Liver (tissue), 9 donors: Measurements from ENCODE around the gene PTGIS. TPM values are rescaled to one million over a fixed set of nuclear protein-coding genes. Genes with fewer than 3 reads are reported as not detected.

ENCODE experiments used
- DNase-seq: peaks from one replicate; pipeline ENCODE4 v3.0.0-alpha.2; 2017; ENCODE audit warnings: low spot score
- H3K27ac ChIP-seq, 2 donors: one replicate each; pipeline ENCODE4 v1.7.0; 2013; ENCODE audit warnings: inconsistent platforms in 2 of 2, low read length in 2 of 2, control low read depth in 1 of 2, low read depth in 1 of 2, mild to moderate bottlenecking in 1 of 2
- H3K27me3 ChIP-seq, 4 donors: one replicate each; pipeline versions ENCODE4 v1.6.1 to v1.7.0; 2013; ENCODE audit warnings: low read length in 3 of 4, inconsistent platforms in 1 of 4, mild to moderate bottlenecking in 1 of 4, moderate library complexity in 1 of 4; ENCODE audit not compliant: control insufficient read depth in 4 of 4, insufficient read depth in 4 of 4
- H3K36me3 ChIP-seq, 4 donors: one replicate each; pipeline versions ENCODE4 v1.6.1 to v1.7.0; 2013; ENCODE audit warnings: low read length in 3 of 4, mild to moderate bottlenecking in 3 of 4, low read depth in 1 of 4, moderate library complexity in 1 of 4; ENCODE audit not compliant: control insufficient read depth in 4 of 4, insufficient read depth in 3 of 4
- H3K4me1 ChIP-seq, 4 donors: one replicate each; pipeline versions ENCODE4 v1.6.1 to v1.7.0; 2013; ENCODE audit warnings: low read length in 3 of 4, mild to moderate bottlenecking in 3 of 4, moderate library complexity in 1 of 4; ENCODE audit not compliant: control insufficient read depth in 4 of 4, insufficient read depth in 4 of 4
- H3K4me3 ChIP-seq, 3 donors: one replicate each; pipeline versions ENCODE4 v1.6.1 to v1.7.0; 2013; ENCODE audit warnings: low read length in 3 of 3, control low read depth in 1 of 3, low read depth in 1 of 3, mild to moderate bottlenecking in 1 of 3
- H3K9ac ChIP-seq, 2 donors: one replicate each; pipeline ENCODE4 v1.7.0; 2013; ENCODE audit warnings: low read length in 2 of 2, mild to moderate bottlenecking in 2 of 2, moderate library complexity in 2 of 2, control low read depth in 1 of 2, low read depth in 1 of 2
- H3K9me3 ChIP-seq, 4 donors: one replicate each; pipeline versions ENCODE4 v1.6.1 to v1.7.0; 2013; ENCODE audit warnings: low read length in 3 of 4; ENCODE audit not compliant: control insufficient read depth in 4 of 4
- ATF3 ChIP-seq: IDR thresholded peaks from 2 replicates; pipeline ENCODE4 v1.6.1; 2016; ENCODE audit warnings: antibody characterized with exemption
- EGR1 ChIP-seq, 2 donors: IDR thresholded peaks; 2 replicates each; pipeline ENCODE4 v1.6.1; 2016 to 2018; ENCODE audit warnings: antibody characterized with exemption in 2 of 2, low read depth in 2 of 2
- FOXA1 ChIP-seq: IDR thresholded peaks from 2 replicates; pipeline ENCODE4 v1.6.1; 2016; ENCODE audit warnings: antibody characterized with exemption
- FOXA2 ChIP-seq: IDR thresholded peaks from 2 replicates; pipeline ENCODE4 v1.6.1; 2016; ENCODE audit warnings: antibody characterized with exemption
- GABPA ChIP-seq, 2 donors: IDR thresholded peaks in 1 of 2; conservative IDR thresholded peaks in 1 of 2; 2 replicates each; pipeline ENCODE4 v1.6.1; 2016; ENCODE audit warnings: antibody characterized with exemption in 2 of 2, mild to moderate bottlenecking in 1 of 2, moderate library complexity in 1 of 2
- HNF4A ChIP-seq, 2 donors: conservative IDR thresholded peaks; 2 replicates each; pipeline ENCODE4 v1.6.1; 2016; ENCODE audit warnings: antibody characterized with exemption in 2 of 2, mild to moderate bottlenecking in 2 of 2
- HNF4G ChIP-seq: IDR thresholded peaks from 2 replicates; pipeline ENCODE4 v1.6.1; 2016; ENCODE audit warnings: antibody characterized with exemption
- JUND ChIP-seq, 2 donors: IDR thresholded peaks; 2 replicates each; pipeline ENCODE4 v1.6.1; 2016; ENCODE audit warnings: antibody characterized with exemption in 2 of 2
- NR2F2 ChIP-seq: IDR thresholded peaks from 2 replicates; pipeline ENCODE4 v1.6.1; 2016; ENCODE audit warnings: antibody characterized with exemption
- REST ChIP-seq: IDR thresholded peaks from 2 replicates; pipeline ENCODE4 v1.6.1; 2016; ENCODE audit warnings: antibody characterized with exemption, mild to moderate bottlenecking
- RXRA ChIP-seq, 2 donors: IDR thresholded peaks; 2 replicates each; pipeline ENCODE4 v1.6.1; 2017 to 2018; ENCODE audit warnings: antibody characterized with exemption in 2 of 2, mild to moderate bottlenecking in 1 of 2
- TAF1 ChIP-seq: conservative IDR thresholded peaks from 2 replicates; pipeline ENCODE4 v1.6.1; 2016; ENCODE audit warnings: antibody characterized with exemption, mild to moderate bottlenecking
- WGBS: extraction: QIAGEN DNeasy Blood & Tissue Kit; methylation state at CpG from one replicate; pipeline ENCODE4 v1.1.7; 2013; 5-methylcytosine and 5-hydroxymethylcytosine counted together
- polyA plus RNA-seq, 2 donors: library from polyadenylated mRNA; stranded (reverse) in 1 of 2; unstranded in 1 of 2; fragments of 200-250 nt in 1 of 2; fragments of >200 nt in 1 of 2; fragmentation: Nextera tagmentation in 1 of 2; extraction: Ambion mirVana in 1 of 2; gene quantifications; one replicate each; pipeline versions ENCODE4 v1.2.1 to v1.2.3, GENCODE V29; 2013 to 2015
- total RNA-seq, 2 donors: library from RNA; depleted of rRNA; stranded (reverse); fragments of >200 nt; gene quantifications; one replicate each; pipeline ENCODE4 v1.2.3, GENCODE V29; 2014
- TF ChIP-seq, protein P1 (sequence below): IDR thresholded peaks from 2 replicates; pipeline ENCODE4 v1.6.1; 2016; ENCODE audit warnings: antibody characterized with exemption
- TF ChIP-seq, protein P2 (sequence below): IDR thresholded peaks from 2 replicates; pipeline ENCODE4 v1.6.1; 2016; ENCODE audit warnings: antibody characterized with exemption
- donor health status: healthy.
- donor health status: healthy.
- donor health status: healthy.
- donor health status: healthy.
- donor health status: healthy.

The PTGIS gene
- total and polyA plus RNA-seq, 4 donors: 2.2 to 6.3 (median 3.8) TPM

- Histone ChIP-seq H3K27me3 (no peaks in the 10 kb centered on the region), H3K36me3 (no peaks in the 10 kb centered on the region), H3K4me3 (no peak overlapping the region), H3K9me3 (no peaks in the 10 kb centered on the region), H3K27ac (no peak overlapping the region), H3K9ac (no peak overlapping the region), H3K4me1 (peaks cover 0 to 7% (median 1%) of the 10 kb centered on the region in 4 donors)
- no peak for TF ChIP-seq EGR1 (IDR thresholded peaks at IDR 0.05; ENCODE audit: low read depth in 2 of 2)
- no peak for TF ChIP-seq GABPA (IDR thresholded peaks at IDR 0.05 in 1 of 2, conservative IDR thresholded peaks at IDR 0.05 in 1 of 2)
- no peak for TF ChIP-seq HNF4A (conservative IDR thresholded peaks at IDR 0.05)
- no peak for TF ChIP-seq NR2F2
- TF ChIP-seq TAF1: no peak
- TF ChIP-seq REST: no peak
- TF ChIP-seq FOXA2: no peak
- TF ChIP-seq HNF4G: no peak
- TF ChIP-seq, protein P1, sequence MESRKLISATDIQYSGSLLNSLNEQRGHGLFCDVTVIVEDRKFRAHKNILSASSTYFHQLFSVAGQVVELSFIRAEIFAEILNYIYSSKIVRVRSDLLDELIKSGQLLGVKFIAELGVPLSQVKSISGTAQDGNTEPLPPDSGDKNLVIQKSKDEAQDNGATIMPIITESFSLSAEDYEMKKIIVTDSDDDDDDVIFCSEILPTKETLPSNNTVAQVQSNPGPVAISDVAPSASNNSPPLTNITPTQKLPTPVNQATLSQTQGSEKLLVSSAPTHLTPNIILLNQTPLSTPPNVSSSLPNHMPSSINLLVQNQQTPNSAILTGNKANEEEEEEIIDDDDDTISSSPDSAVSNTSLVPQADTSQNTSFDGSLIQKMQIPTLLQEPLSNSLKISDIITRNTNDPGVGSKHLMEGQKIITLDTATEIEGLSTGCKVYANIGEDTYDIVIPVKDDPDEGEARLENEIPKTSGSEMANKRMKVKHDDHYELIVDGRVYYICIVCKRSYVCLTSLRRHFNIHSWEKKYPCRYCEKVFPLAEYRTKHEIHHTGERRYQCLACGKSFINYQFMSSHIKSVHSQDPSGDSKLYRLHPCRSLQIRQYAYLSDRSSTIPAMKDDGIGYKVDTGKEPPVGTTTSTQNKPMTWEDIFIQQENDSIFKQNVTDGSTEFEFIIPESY: no peak
- TF ChIP-seq FOXA1: no peak
- no peak for DNase-seq
Measured at GRCh38 chr20:49556621-49557020, 11.3 kb downstream of the PTGIS start.

DNA sequence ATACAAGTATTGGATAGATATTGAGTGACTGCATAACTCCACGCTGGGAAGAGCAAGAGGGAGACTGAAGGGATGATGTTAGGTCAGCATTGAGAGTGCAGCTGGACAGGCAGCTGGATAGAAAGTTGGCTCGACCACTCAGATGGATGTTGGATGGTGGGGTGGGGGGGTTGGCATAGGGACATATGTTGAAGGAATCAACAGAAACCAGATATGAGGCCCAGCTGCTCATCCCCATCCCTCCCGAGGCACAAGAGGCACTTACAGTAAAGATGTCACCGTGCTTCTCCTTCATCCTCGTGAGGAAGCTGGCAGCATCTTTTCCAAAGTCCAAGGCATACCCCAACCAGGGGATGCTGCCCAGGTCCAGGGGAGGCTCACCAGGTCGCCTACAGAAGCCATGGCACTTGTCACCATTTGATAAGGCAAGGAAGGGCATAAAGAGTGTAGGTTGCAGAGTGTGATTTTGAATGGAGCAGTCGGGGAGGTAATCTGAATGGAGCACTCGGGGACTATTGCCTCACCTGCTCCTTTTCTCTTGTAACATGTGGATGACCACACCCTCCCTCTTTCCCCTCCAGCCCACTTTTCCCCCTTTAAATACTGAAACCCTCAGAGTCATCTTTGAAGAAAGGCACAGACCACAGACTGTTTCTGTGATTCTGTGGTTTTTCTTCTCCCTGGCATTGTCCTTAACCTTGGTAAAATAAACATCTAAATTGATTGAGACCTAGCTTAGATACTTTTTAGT, 18.0 kb downstream of the PTGIS start:
- no peaks in the 10 kb centered on the region for H3K27me3 ChIP-seq
- WGBS: 90% methylated on average over 8 of the region's 8 CpGs
- TF ChIP-seq ATF3: no peak
- no peak for TF ChIP-seq JUND (IDR thresholded peaks at IDR 0.05)
- TF ChIP-seq NR2F2: no peak
- no peak for TF ChIP-seq REST
- TF ChIP-seq, protein P2, sequence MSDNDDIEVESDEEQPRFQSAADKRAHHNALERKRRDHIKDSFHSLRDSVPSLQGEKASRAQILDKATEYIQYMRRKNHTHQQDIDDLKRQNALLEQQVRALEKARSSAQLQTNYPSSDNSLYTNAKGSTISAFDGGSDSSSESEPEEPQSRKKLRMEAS: no peak
- TF ChIP-seq RXRA (IDR thresholded peaks at IDR 0.05): no peak

More for the DNA sequence above, 18.0 kb downstream of the PTGIS start:
- peaks cover 0 to 2% (median 0%) of the 10 kb centered on the region in 4 donors for H3K9me3 ChIP-seq
- H3K4me1 ChIP-seq: peaks cover 0 to 8% (median 1%) of the 10 kb centered on the region in 4 donors
- DNase-seq: no peak
- no peak overlapping the region for H3K27ac ChIP-seq
- no peak overlapping the region for H3K9ac ChIP-seq
- H3K36me3 ChIP-seq: no peaks in the 10 kb centered on the region
- H3K4me3 ChIP-seq: no peak overlapping the region
